ENCODE data around the gene PTF1A. TPM values are rescaled to one million over a fixed set of nuclear protein-coding genes. Genes with fewer than 3 reads are reported as not detected.
A peak's percentile ranks its signal among the peaks of the same experiment; 100 is the strongest.

The PTF1A gene
- total and polyA plus RNA-seq, 10 of the 15 experiments (the other 5 are each of a cell fraction or from before 2014, with no cell fraction given): not detected

GRCh38 chr10:23148214-23148613, 43.9 kb upstream of the PTF1A start:
- no peak overlapping the region for H3K27ac ChIP-seq (ENCODE audit: control insufficient read depth, insufficient read depth)
- WGBS (ENCODE audit: insufficient coverage, insufficient replicate concordance, low lambda C conversion rate, missing lambda C conversion rate): 88% methylated on average over 19 of the region's 19 CpGs
- CTCF ChIA-PET: no interaction called here
- no peak for DNase-seq (ENCODE audit: low read depth, low spot score)
- BruUV-seq (replicated peaks): no TSS peak
- H2AFZ ChIP-seq (ENCODE audit: control insufficient read depth, low read depth, low read length): no peak overlapping the region
- TF ChIP-seq PBX3 (IDR thresholded peaks at IDR 0.05; ENCODE audit: insufficient replicate concordance, low read depth, low read length) (peak; percentile 48), HCFC1 (IDR thresholded peaks at IDR 0.05; ENCODE audit: low read length) (no peak), TCF3 (IDR thresholded peaks at IDR 0.05; ENCODE audit: borderline replicate concordance, insufficient read depth, low read depth, low read length) (peak; percentile 67; the same call in 1 of the 2 replicates), BCL3 (IDR thresholded peaks at IDR 0.05; ENCODE audit: borderline replicate concordance, insufficient read depth, low read depth, low read length, poor library complexity, severe bottlenecking) (peak; percentile 99)
- RAD21 ChIA-PET (ENCODE audit: unreplicated experiment): no interaction called here
- in situ Hi-C loops (cut with MboI) (no loop called here), intact Hi-C loops (cut with micrococcal nuclease; ENCODE audit: unreplicated experiment) (no loop called here)
- ATAC-seq: no peak
- no peaks in the 10 kb centered on the region; the same call in 1 of the 2 replicates for H3K4me1 ChIP-seq (ENCODE audit: control insufficient read depth, insufficient read depth, low read length)
- no peak for FAIRE-seq
- H3K9ac ChIP-seq (ENCODE audit: control insufficient read depth, insufficient read depth, low read length): no peak overlapping the region
- POLR2A ChIA-PET: no interaction called here
- H3K4me2 ChIP-seq (ENCODE audit: control insufficient read depth, insufficient read depth): no peak overlapping the region
- SMC1A ChIA-PET (ENCODE audit: uncharacterized antibody, unreplicated experiment): no interaction called here
- no peak overlapping the region for H3K4me3 ChIP-seq
- no peaks in the 10 kb centered on the region for H3K79me2 ChIP-seq (ENCODE audit: control insufficient read depth, insufficient read depth, low read length)
- no peaks in the 10 kb centered on the region for H3K36me3 ChIP-seq (ENCODE audit: control insufficient read depth in 2 of 2, insufficient read depth in 2 of 2, low read length in 1 of 2)
- H3K9me3 ChIP-seq (replicated peaks; ENCODE audit: control insufficient read depth, insufficient read depth, low read length): no peaks in the 10 kb centered on the region
- H3K27me3 ChIP-seq (replicated peaks in 1 of 2; ENCODE audit: control insufficient read depth in 2 of 2, insufficient read depth in 2 of 2, low read length in 1 of 2): no peaks in the 10 kb centered on the region
- no peaks in the 10 kb centered on the region for H4K20me1 ChIP-seq (ENCODE audit: control insufficient read depth, insufficient read depth)

- Histone ChIP-seq H3K9ac (ENCODE audit: control insufficient read depth, insufficient read depth, low read length) (no peak overlapping the region), H2AFZ (ENCODE audit: control insufficient read depth, low read depth, low read length) (no peak overlapping the region), H3K27me3 (replicated peaks in 1 of 2; ENCODE audit: control insufficient read depth in 2 of 2, insufficient read depth in 2 of 2, low read length in 1 of 2) (no peaks in the 10 kb centered on the region), H3K27ac (ENCODE audit: control insufficient read depth, insufficient read depth) (no peak overlapping the region), H4K20me1 (ENCODE audit: control insufficient read depth, insufficient read depth) (no peaks in the 10 kb centered on the region), H3K36me3 (ENCODE audit: control insufficient read depth in 2 of 2, insufficient read depth in 2 of 2, low read length in 1 of 2) (no peaks in the 10 kb centered on the region), H3K4me1 (ENCODE audit: control insufficient read depth, insufficient read depth, low read length) (no peaks in the 10 kb centered on the region; the same call in 1 of the 2 replicates), H3K79me2 (ENCODE audit: control insufficient read depth, insufficient read depth, low read length) (no peaks in the 10 kb centered on the region), H3K4me3 (no peak overlapping the region), H3K4me2 (ENCODE audit: control insufficient read depth, insufficient read depth) (no peak overlapping the region), H3K9me3 (replicated peaks; ENCODE audit: control insufficient read depth, insufficient read depth, low read length) (no peaks in the 10 kb centered on the region)
- ChIA-PET POLR2A (no interaction called here), SMC1A (ENCODE audit: uncharacterized antibody, unreplicated experiment) (no interaction called here), CTCF (no interaction called here), RAD21 (ENCODE audit: unreplicated experiment) (no interaction called here)
- 30% methylated on average over 4 of the region's 4 CpGs for WGBS (ENCODE audit: insufficient coverage, insufficient replicate concordance, low lambda C conversion rate, missing lambda C conversion rate)
- no peak for FAIRE-seq
- in situ Hi-C loops (cut with MboI): no loop called here
- DNase-seq (ENCODE audit: low read depth, low spot score): no peak
- TF ChIP-seq BHLHE40 (IDR thresholded peaks at IDR 0.05; ENCODE audit: borderline replicate concordance in 1 of 2, low read depth in 2 of 2, low read length in 1 of 2): no peak
- no peak for TF ChIP-seq ETV6 (conservative IDR thresholded peaks at IDR 0.05 in 1 of 2, IDR thresholded peaks at IDR 0.05 in 1 of 2; ENCODE audit: borderline replicate concordance in 1 of 2, low read depth in 1 of 2)
- no peak for TF ChIP-seq REST (IDR thresholded peaks at IDR 0.05; ENCODE audit: low read depth, low read length)
- TF ChIP-seq PML (IDR thresholded peaks at IDR 0.05; ENCODE audit: low read length): no peak
- TF ChIP-seq SIX5 (IDR thresholded peaks at IDR 0.05; ENCODE audit: low read depth, low read length, severe bottlenecking): no peak
- TF ChIP-seq CBX3 (IDR thresholded peaks at IDR 0.05; ENCODE audit: borderline replicate concordance, low read depth): no peak
- TF ChIP-seq RELA (IDR thresholded peaks at IDR 0.05; ENCODE audit: borderline replicate concordance, partially characterized antibody): no peak
- TF ChIP-seq SP1 (IDR thresholded peaks at IDR 0.05; ENCODE audit: low read depth, low read length): no peak
- BruUV-seq (replicated peaks): no TSS peak
- intact Hi-C loops (cut with micrococcal nuclease; ENCODE audit: unreplicated experiment): no loop called here
- no peak for ATAC-seq
Observed at GRCh38 chr10:23150091-23150490, 42.0 kb upstream of the PTF1A start.

All from GM12878 (cell line).